Kasumi-1 (cell line): ENCODE results near the gene GTF3C4.

ENCODE experiments used
- DNase-seq, 2 experiments: peaks; one replicate each; lab custom pipeline; 2025; lab: John Stamatoyannopoulos, UW

GTF3C4 gene

GRCh38 chr9:132732326-132733259 lies 62.3 kb downstream of the GTF3C4 start:
- no peak for DNase-seq

- DNase-seq, result no peak
Observed at GRCh38 chr9:132733260-132733815, 63.1 kb downstream of the GTF3C4 start.

- DNase-seq, result no peak
Observed at GRCh38 chr9:132739710-132740310, 69.5 kb downstream of the GTF3C4 start.

GRCh38 chr9:132740526-132741309 lies 70.5 kb downstream of the GTF3C4 start:
- no peak for DNase-seq

GRCh38 chr9:132742821-132743311 lies 72.6 kb downstream of the GTF3C4 start:
- DNase-seq, result no peak

GRCh38 chr9:132743931-132744479 lies 73.7 kb downstream of the GTF3C4 start:
- DNase-seq, result no peak
